Panc1 (cell line): ENCODE results near the gene C16orf78. TPM values are rescaled to one million over a fixed set of nuclear protein-coding genes. Genes with fewer than 3 reads are reported as not detected.

Experiments
- ATAC-seq: fragments of 200-7000 bp; cut with Tn5 transposase; 2 replicates; pipeline ENCODE4 v1.9.1; 2020; ENCODE audit warnings: mild to moderate bottlenecking, moderate library complexity
- BruUV-seq: library from RNA; stranded (reverse); fragments of 400-500 nt; replicated peaks from 2 replicates; lab custom pipeline; 2021; lab: Mats Ljungman, UMichigan
- CTCF ChIA-PET: fragments of 300-600 bp; sonication (Branson Sonifier 250); formaldehyde crosslinking; loops from one replicate; lab custom pipeline; 2022; ENCODE audit warnings: antibody characterized with exemption; lab: Charles Lee
- POLR2A ChIA-PET: fragments of 300-600 bp; sonication (Branson Sonifier 250); formaldehyde crosslinking; loops from one replicate; lab custom pipeline; 2022; ENCODE audit warnings: antibody characterized with exemption; lab: Charles Lee
- DNase-seq: peaks from one replicate; pipeline ENCODE4 v3.0.0-alpha.2; 2010; ENCODE audit warnings: low read depth, low spot score
- H3K27ac ChIP-seq: 2 replicates; pipeline ENCODE4 v1.5.1; 2011; ENCODE audit warnings: mild to moderate bottlenecking, low read length, inconsistent platforms
- H3K27me3 ChIP-seq: fragments of 200-500 bp; sonication (Bioruptor generic); 2 replicates; pipeline ENCODE4 v1.6.0; 2014; ENCODE audit warnings: low read length, inconsistent platforms; ENCODE audit not compliant: control insufficient read depth, insufficient read depth
- H3K36me3 ChIP-seq: fragments of 200-500 bp; sonication (Bioruptor generic); 2 replicates; pipeline ENCODE4 v1.5.1; 2014; ENCODE audit warnings: inconsistent platforms, mild to moderate bottlenecking, low read length, moderate library complexity; ENCODE audit not compliant: control insufficient read depth, insufficient read depth
- H3K4me1 ChIP-seq: 2 replicates; pipeline ENCODE4 v1.5.1; 2011; ENCODE audit warnings: inconsistent platforms, mild to moderate bottlenecking, low read length, moderate library complexity; ENCODE audit not compliant: control insufficient read depth, insufficient read depth
- H3K4me3 ChIP-seq, 2 experiments: 2 replicates each; pipeline ENCODE4 v1.5.1; 2011 to 2012; ENCODE audit warnings: low read depth in 2 of 2, low read length in 2 of 2, mild to moderate bottlenecking in 2 of 2, inconsistent platforms in 1 of 2, moderate library complexity in 1 of 2
- H3K9me3 ChIP-seq: fragments of 200-500 bp; sonication (Bioruptor generic); 2 replicates; pipeline ENCODE4 v1.5.1; 2014; ENCODE audit warnings: low read depth, mild to moderate bottlenecking, inconsistent platforms, low read length, moderate library complexity; ENCODE audit not compliant: control insufficient read depth, insufficient read depth
- POLR2AphosphoS5 ChIP-seq: IDR thresholded peaks from 2 replicates; pipeline ENCODE4 v1.6.1; 2012; ENCODE audit warnings: mild to moderate bottlenecking, low read depth, low read length, moderate library complexity
- SIN3A ChIP-seq: IDR thresholded peaks from 2 replicates; pipeline ENCODE4 v1.6.1; 2012; ENCODE audit warnings: low read depth, mild to moderate bottlenecking, low read length, moderate library complexity, borderline replicate concordance; ENCODE audit not compliant: insufficient read depth
- TCF7L2 ChIP-seq: IDR thresholded peaks from 2 replicates; pipeline ENCODE4 v1.6.1; 2011; ENCODE audit warnings: mild to moderate bottlenecking, low read depth, low read length, inconsistent platforms
- in situ Hi-C: cut with HindIII; loops from 2 replicates; pipeline ENCODE4 v1.10.0; 2016; ENCODE audit warnings: low sequenced_read_pairs, low pct_unique_long_range_greater_than_20kb
- intact Hi-C: fragments of 100-400 bp; cut with micrococcal nuclease; formaldehyde crosslinking; loops from one replicate; pipeline ENCODE4 v1.10.0; 2022; ENCODE audit not compliant: unreplicated experiment
- total RNA-seq: library from RNA; stranded (reverse); gene quantifications from one replicate; pipeline ENCODE4 v1.2.1, GENCODE V29; 2021; ENCODE audit not compliant: unreplicated experiment
- TF ChIP-seq, protein P1 (sequence below), 2 experiments: IDR thresholded peaks; 2 replicates each; pipeline ENCODE4 v1.6.1; 2011 to 2012; ENCODE audit warnings: low read depth in 2 of 2, control low read depth in 1 of 2, low read length in 1 of 2, mild to moderate bottlenecking in 1 of 2, moderate library complexity in 1 of 2; ENCODE audit not compliant: insufficient read depth in 1 of 2
- TF ChIP-seq, protein P2 (sequence below): fragments of 450-650 bp; IDR thresholded peaks from 2 replicates; pipeline ENCODE4 v1.5.1; 2017; ENCODE audit warnings: mild to moderate bottlenecking

The C16orf78 gene
- total RNA-seq, 1 experiment from 2014 or later: not detected

DNA sequence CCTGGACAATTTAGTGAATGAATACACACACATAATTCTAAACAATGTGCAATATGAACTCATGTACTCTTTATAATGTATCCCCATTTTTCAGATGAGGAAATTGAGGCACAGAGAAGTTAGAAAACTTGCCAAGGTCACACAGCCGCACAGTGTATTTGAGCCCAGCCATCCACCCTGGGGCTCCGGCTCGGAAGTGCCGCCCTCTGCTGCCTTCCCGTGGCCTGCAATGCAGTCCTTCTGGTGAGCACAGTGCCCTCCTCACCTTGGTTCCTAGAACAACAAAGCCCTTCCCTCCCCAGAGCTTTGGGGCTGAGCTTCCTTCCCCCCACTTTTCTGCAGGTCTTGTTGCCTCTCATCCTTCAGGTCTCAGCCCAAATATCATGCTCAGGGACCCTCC is 63.7 kb downstream of the C16orf78 start:
- Histone ChIP-seq H3K4me3 (no peak overlapping the region), H3K27me3 (no peaks in the 10 kb centered on the region; the same call in 1 of the 2 replicates), H3K27ac (no peak overlapping the region), H3K4me1 (no peaks in the 10 kb centered on the region), H3K9me3 (no peaks in the 10 kb centered on the region), H3K36me3 (no peaks in the 10 kb centered on the region)
- CTCF ChIA-PET: no interaction called here
- POLR2A ChIA-PET: interaction anchor here (0.6 kb wide), 1 partner anchor 8 kb away, joined by 3 read pairs; no protein-coding TSS in a partner anchor
- ATAC-seq: no peak
- intact Hi-C loops: no loop called here
- in situ Hi-C loops: no loop called here
- DNase-seq: no peak
- no TSS peak for BruUV-seq
- TF ChIP-seq TCF7L2 (no peak), SIN3A (no peak), POLR2AphosphoS5 (no peak)
- TF ChIP-seq, protein P1, sequence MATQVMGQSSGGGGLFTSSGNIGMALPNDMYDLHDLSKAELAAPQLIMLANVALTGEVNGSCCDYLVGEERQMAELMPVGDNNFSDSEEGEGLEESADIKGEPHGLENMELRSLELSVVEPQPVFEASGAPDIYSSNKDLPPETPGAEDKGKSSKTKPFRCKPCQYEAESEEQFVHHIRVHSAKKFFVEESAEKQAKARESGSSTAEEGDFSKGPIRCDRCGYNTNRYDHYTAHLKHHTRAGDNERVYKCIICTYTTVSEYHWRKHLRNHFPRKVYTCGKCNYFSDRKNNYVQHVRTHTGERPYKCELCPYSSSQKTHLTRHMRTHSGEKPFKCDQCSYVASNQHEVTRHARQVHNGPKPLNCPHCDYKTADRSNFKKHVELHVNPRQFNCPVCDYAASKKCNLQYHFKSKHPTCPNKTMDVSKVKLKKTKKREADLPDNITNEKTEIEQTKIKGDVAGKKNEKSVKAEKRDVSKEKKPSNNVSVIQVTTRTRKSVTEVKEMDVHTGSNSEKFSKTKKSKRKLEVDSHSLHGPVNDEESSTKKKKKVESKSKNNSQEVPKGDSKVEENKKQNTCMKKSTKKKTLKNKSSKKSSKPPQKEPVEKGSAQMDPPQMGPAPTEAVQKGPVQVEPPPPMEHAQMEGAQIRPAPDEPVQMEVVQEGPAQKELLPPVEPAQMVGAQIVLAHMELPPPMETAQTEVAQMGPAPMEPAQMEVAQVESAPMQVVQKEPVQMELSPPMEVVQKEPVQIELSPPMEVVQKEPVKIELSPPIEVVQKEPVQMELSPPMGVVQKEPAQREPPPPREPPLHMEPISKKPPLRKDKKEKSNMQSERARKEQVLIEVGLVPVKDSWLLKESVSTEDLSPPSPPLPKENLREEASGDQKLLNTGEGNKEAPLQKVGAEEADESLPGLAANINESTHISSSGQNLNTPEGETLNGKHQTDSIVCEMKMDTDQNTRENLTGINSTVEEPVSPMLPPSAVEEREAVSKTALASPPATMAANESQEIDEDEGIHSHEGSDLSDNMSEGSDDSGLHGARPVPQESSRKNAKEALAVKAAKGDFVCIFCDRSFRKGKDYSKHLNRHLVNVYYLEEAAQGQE (IDR thresholded peaks at IDR 0.05; ENCODE audit: insufficient read depth in 1 of 2, low read depth in 2 of 2, low read length in 1 of 2): no peak
- TF ChIP-seq, protein P2, sequence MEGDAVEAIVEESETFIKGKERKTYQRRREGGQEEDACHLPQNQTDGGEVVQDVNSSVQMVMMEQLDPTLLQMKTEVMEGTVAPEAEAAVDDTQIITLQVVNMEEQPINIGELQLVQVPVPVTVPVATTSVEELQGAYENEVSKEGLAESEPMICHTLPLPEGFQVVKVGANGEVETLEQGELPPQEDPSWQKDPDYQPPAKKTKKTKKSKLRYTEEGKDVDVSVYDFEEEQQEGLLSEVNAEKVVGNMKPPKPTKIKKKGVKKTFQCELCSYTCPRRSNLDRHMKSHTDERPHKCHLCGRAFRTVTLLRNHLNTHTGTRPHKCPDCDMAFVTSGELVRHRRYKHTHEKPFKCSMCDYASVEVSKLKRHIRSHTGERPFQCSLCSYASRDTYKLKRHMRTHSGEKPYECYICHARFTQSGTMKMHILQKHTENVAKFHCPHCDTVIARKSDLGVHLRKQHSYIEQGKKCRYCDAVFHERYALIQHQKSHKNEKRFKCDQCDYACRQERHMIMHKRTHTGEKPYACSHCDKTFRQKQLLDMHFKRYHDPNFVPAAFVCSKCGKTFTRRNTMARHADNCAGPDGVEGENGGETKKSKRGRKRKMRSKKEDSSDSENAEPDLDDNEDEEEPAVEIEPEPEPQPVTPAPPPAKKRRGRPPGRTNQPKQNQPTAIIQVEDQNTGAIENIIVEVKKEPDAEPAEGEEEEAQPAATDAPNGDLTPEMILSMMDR: no peak

DNA sequence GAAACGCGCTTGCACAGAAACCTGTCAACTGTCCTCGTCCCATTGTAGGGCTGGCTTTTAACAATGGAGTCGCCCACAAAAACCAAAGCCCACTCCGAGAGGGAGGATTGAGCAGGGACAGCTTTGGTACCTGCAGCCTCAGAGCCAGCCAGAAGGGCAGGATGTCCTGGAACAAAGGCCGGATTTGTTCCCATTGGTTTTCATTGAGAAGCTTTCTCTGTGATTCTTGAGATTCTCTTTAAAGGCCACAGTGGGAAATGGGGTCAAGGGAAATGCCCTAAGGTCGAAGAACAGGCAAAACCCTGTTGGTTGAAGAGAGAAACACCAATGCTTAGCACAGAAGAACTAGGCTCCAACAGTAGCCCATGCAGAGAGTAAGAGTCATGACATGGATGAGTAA is 65.4 kb downstream of the C16orf78 start:
- DNase-seq: no peak
- no peaks in the 10 kb centered on the region; the same call in 1 of the 2 replicates for H3K27me3 ChIP-seq
- no peak for ATAC-seq
- ChIA-PET CTCF (no interaction called here), POLR2A (no interaction called here)
- H3K4me1 ChIP-seq: no peaks in the 10 kb centered on the region
- TF ChIP-seq, protein P2: no peak
- TF ChIP-seq TCF7L2 (no peak), SIN3A (no peak), POLR2AphosphoS5 (no peak)
- TF ChIP-seq, protein P1 (IDR thresholded peaks at IDR 0.05; ENCODE audit: insufficient read depth in 1 of 2, low read depth in 2 of 2, low read length in 1 of 2): no peak
- H3K9me3 ChIP-seq: no peaks in the 10 kb centered on the region
- in situ Hi-C loops: no loop called here
- intact Hi-C loops: no loop called here
- no peaks in the 10 kb centered on the region for H3K36me3 ChIP-seq
- H3K27ac ChIP-seq: no peak overlapping the region
- BruUV-seq: no TSS peak
- H3K4me3 ChIP-seq: no peak overlapping the region
